Inflammatory macrophage treated with lipopolysaccharide for 4 hours (primary cell): ENCODE data around the gene MEAK7.

Source experiments
- DNase-seq: peaks from one replicate; pipeline ENCODE4 v3.0.0-alpha.2; 2020

Gene MEAK7

GRCh38 chr16:84504420-84505248 lies at the start of gene MEAK7:
Gene MEAK7 (minus strand): TSS chr16:84504659. CDS start chr16:84498086, 6,573 bp downstream.
- peak; percentile 98 for DNase-seq

- DNase-seq, result no peak
Observed at GRCh38 chr16:84553873-84554399, 49.5 kb upstream of the MEAK7 start.

- DNase-seq, result no peak
Observed at GRCh38 chr16:84552135-84552534, 47.7 kb upstream of the MEAK7 start.

- DNase-seq, result peak; percentile 21
Observed at GRCh38 chr16:84550096-84550495, 45.6 kb upstream of the MEAK7 start.

GRCh38 chr16:84548971-84549844 lies 44.7 kb upstream of the MEAK7 start:
- DNase-seq, result no peak

GRCh38 chr16:84548508-84548907 lies 44.0 kb upstream of the MEAK7 start:
- no peak for DNase-seq

GRCh38 chr16:84547546-84548061 lies 43.1 kb upstream of the MEAK7 start:
- no peak for DNase-seq

- DNase-seq, result no peak
Observed at GRCh38 chr16:84546669-84547545, 42.4 kb upstream of the MEAK7 start.

GRCh38 chr16:84545114-84545737 lies 40.8 kb upstream of the MEAK7 start:
- no peak for DNase-seq

- no peak for DNase-seq
Observed at GRCh38 chr16:84544031-84544773, 39.7 kb upstream of the MEAK7 start.

- no peak for DNase-seq
Observed at GRCh38 chr16:84543253-84543652, 38.8 kb upstream of the MEAK7 start.

- no peak for DNase-seq
Observed at GRCh38 chr16:84541999-84542817, 37.7 kb upstream of the MEAK7 start.

GRCh38 chr16:84540194-84540593 lies 35.7 kb upstream of the MEAK7 start:
- no peak for DNase-seq

GRCh38 chr16:84538222-84538840 lies 33.9 kb upstream of the MEAK7 start:
- DNase-seq, result no peak

- DNase-seq, result no peak
Observed at GRCh38 chr16:84537491-84538151, 33.2 kb upstream of the MEAK7 start.

- no peak for DNase-seq
Observed at GRCh38 chr16:84535851-84536250, 31.4 kb upstream of the MEAK7 start.

GRCh38 chr16:84535408-84535807 lies 30.9 kb upstream of the MEAK7 start:
- DNase-seq, result no peak

- no peak for DNase-seq
Observed at GRCh38 chr16:84534815-84535214, 30.4 kb upstream of the MEAK7 start.

- no peak for DNase-seq
Observed at GRCh38 chr16:84532855-84533486, 28.5 kb upstream of the MEAK7 start.
